Esophagus muscularis mucosa (tissue), 3 donors: ENCODE measurements around the gene ME1.

Source experiments
- POLR2A ChIP-seq: fragments of 450-650 bp; IDR thresholded peaks from one replicate; pipeline ENCODE4 v1.6.1; 2017; ENCODE audit warnings: antibody characterized with exemption, moderate library complexity, mild to moderate bottlenecking, low read depth
- TF ChIP-seq, protein P1 (sequence below), 3 experiments: fragments of 200-600 bp in 2 of 3; fragments of 450-650 bp in 1 of 3; sonication (generic) in 2 of 3; IDR thresholded peaks; one replicate each; pipeline ENCODE4 v1.5.1; 2017 to 2019; ENCODE audit warnings: antibody characterized with exemption in 3 of 3, mild to moderate bottlenecking in 2 of 3, moderate library complexity in 1 of 3

DNA sequence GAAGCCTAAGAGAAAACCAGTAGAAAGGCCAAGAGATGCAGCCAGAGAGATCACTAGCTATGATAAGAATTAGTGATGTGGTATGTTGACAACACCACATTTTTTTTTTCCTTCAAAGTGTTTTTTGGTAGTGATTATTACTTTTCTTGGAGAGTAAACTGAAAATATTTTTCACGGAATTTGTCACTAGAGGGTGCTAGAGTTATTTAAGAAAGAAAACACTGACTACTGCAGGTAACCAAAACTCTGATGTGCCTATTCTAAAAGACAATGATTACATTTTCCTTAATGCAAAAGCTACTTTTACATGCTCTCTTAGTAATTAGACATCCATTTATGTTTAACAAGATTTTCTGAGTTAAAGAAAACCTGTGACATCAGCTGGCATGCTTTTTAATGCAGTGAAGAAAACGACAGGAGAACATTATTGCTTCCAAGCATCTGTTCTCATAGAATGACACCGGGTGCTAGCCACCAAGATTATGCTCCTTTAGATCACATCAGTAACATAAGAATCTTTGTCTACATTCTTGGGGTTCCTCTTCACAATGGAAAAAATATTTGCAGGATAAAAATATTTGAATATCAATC, 208.9 kb downstream of the ME1 start:
- TF ChIP-seq, protein P1, sequence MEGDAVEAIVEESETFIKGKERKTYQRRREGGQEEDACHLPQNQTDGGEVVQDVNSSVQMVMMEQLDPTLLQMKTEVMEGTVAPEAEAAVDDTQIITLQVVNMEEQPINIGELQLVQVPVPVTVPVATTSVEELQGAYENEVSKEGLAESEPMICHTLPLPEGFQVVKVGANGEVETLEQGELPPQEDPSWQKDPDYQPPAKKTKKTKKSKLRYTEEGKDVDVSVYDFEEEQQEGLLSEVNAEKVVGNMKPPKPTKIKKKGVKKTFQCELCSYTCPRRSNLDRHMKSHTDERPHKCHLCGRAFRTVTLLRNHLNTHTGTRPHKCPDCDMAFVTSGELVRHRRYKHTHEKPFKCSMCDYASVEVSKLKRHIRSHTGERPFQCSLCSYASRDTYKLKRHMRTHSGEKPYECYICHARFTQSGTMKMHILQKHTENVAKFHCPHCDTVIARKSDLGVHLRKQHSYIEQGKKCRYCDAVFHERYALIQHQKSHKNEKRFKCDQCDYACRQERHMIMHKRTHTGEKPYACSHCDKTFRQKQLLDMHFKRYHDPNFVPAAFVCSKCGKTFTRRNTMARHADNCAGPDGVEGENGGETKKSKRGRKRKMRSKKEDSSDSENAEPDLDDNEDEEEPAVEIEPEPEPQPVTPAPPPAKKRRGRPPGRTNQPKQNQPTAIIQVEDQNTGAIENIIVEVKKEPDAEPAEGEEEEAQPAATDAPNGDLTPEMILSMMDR (IDR thresholded peaks at IDR 0.05), result peak; percentile 44 to 55 (median 53)
- TF ChIP-seq POLR2A, result no peak
